IPS-18c (cell line): Measurements from ENCODE around the gene ABTB2.

ENCODE experiments used
- H3K4me3 ChIP-seq: 2 replicates; pipeline ENCODE4 v1.7.0; 2013; ENCODE audit warnings: low read depth, mild to moderate bottlenecking, low read length, moderate library complexity; ENCODE audit not compliant: insufficient read depth
- H3K9me3 ChIP-seq: one replicate; pipeline ENCODE4 v1.6.1; 2013; ENCODE audit warnings: mild to moderate bottlenecking, low read length, moderate library complexity; ENCODE audit not compliant: control insufficient read depth, insufficient read depth

ABTB2 gene

GRCh38 chr11:34331736-34332135 lies 26.1 kb downstream of the ABTB2 start:
- no peaks in the 10 kb centered on the region for H3K9me3 ChIP-seq
- no peak overlapping the region for H3K4me3 ChIP-seq

DNA sequence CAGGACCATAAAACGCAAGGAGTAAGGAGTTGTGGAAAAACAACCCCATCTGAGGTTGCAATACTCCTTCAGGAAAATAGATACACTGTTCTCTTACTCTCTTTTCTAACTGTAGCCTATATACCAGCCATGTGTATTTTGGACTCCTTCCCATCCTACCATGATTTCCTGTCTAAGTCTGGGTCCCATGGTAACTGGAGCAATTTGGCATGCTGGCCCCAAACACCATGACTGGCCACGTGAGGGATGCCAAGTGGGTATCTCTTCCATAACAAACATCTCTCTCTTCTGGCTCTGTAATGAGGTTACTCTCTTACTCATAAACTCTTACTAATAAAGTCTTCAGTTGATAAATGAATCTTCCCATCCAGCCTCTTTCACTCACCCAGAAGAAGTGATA lies 26.5 kb downstream of the ABTB2 start:
- H3K4me3 ChIP-seq, result no peak overlapping the region
- H3K9me3 ChIP-seq, result no peaks in the 10 kb centered on the region

GRCh38 chr11:34330653-34331052 lies 27.2 kb downstream of the ABTB2 start:
- no peaks in the 10 kb centered on the region for H3K9me3 ChIP-seq
- no peak overlapping the region for H3K4me3 ChIP-seq

DNA sequence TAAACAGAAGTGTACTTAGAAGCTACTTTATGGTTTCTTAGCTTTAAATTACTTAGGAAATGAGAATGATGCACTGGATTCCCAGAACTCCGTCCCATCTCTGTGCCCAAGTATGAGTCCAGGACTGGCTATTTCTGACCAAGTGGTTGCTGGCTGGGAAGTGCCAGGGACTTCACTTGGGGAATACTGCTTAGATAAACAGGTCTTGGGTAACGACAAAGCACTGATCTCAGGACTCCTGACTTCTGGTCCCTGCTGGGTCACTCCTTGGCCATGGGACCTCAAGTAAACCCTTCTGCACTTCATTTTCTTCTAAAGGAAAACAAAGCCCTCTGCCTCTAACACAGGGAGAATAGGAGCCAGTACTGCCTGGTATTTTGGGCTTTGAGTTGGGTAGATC lies 27.9 kb downstream of the ABTB2 start:
- no peak overlapping the region for H3K4me3 ChIP-seq

GRCh38 chr11:34328632-34328910 lies 29.2 kb downstream of the ABTB2 start:
- no peaks in the 10 kb centered on the region for H3K9me3 ChIP-seq
- H3K4me3 ChIP-seq, result no peak overlapping the region

More for the DNA sequence above, 27.9 kb downstream of the ABTB2 start:
- no peaks in the 10 kb centered on the region for H3K9me3 ChIP-seq

DNA sequence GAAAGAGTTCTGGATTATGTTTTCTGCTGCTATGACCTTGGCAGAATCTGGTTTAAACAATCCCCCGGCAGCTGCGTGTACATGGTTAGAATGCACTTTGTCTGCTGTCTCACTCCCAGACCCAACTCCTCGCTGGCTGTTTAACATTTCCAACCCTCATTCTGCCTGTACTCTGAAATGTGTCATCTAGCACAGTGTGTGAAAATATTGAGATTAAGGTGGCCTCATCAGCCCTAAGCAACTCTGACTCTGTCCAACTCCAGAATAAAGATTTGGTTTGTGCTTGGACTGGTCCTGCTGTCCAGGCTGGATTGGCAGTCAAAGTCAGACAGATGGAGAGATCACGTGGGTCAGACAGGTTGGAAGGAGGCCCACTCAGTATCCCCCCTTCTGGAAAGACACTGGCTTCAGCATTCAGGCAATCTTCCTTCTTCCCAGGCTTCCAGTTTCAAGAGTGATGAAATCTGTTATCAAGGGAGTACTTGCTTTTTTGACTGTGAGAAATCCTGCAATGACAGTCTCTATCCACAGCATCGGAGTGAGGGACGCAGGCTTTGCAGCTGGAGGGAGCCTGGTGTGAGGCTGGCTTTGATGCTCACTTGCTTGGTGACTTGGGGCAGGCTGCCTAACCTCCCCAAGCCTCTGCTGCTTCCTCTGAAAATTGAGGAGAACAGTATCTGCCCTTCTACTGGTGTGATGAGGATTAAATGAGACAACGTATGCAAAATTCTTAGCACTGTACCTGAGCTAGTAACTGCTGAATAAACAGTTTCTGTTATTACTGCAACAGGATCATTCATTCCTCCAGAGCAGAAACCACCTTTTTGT lies 29.8 kb downstream of the ABTB2 start:
- H3K4me3 ChIP-seq, result no peak overlapping the region
- no peaks in the 10 kb centered on the region for H3K9me3 ChIP-seq

DNA sequence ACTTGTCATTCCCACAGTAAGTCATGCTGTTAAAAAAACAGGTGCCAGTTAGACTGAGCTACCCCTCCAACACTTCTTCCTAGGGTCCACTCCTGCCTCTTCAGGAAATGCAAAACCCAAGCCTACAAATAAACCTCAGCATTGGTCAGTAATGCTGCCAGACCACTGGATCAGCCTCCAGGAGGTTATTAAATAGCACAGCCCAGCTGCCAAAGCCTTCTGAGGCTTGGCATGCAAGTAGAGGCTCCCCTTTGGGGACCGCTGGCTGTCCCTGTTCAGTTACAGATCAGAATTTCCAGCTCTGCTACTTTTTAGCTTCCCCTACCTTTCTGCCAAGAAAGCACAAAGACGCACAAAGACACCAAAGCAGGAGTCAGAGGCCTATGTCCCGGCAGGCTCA lies 33.3 kb downstream of the ABTB2 start:
- Histone ChIP-seq H3K4me3 (no peak overlapping the region), H3K9me3 (no peaks in the 10 kb centered on the region)

GRCh38 chr11:34323601-34324000 lies 34.2 kb downstream of the ABTB2 start:
- no peak overlapping the region for H3K4me3 ChIP-seq

GRCh38 chr11:34318111-34319037 lies 39.4 kb downstream of the ABTB2 start:
- no peaks in the 10 kb centered on the region for H3K9me3 ChIP-seq
- H3K4me3 ChIP-seq, result no peak overlapping the region

More at GRCh38 chr11:34323601-34324000, 34.2 kb downstream of the ABTB2 start:
- no peaks in the 10 kb centered on the region for H3K9me3 ChIP-seq

GRCh38 chr11:34317666-34318065 lies 40.1 kb downstream of the ABTB2 start:
- Histone ChIP-seq H3K9me3 (no peaks in the 10 kb centered on the region), H3K4me3 (no peak overlapping the region)

DNA sequence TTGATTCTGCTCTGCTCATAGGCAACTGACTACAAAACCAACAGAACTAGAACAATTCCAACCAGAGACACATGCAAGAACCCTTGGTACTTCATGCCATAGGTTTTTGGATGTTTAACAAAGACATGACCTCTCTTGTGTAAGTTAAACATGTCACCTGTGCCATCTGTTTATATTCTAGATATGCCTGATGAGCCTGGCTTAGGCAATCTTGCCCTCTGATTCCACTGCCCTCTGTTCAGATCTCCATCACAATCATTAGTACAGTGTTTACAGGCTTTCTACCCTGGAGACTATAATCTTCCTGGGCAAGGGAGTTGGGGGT lies 40.8 kb downstream of the ABTB2 start:
- H3K4me3 ChIP-seq, result no peak overlapping the region
- no peaks in the 10 kb centered on the region for H3K9me3 ChIP-seq

GRCh38 chr11:34316347-34317035 lies 41.3 kb downstream of the ABTB2 start:
- no peaks in the 10 kb centered on the region for H3K9me3 ChIP-seq
- no peak overlapping the region for H3K4me3 ChIP-seq

DNA sequence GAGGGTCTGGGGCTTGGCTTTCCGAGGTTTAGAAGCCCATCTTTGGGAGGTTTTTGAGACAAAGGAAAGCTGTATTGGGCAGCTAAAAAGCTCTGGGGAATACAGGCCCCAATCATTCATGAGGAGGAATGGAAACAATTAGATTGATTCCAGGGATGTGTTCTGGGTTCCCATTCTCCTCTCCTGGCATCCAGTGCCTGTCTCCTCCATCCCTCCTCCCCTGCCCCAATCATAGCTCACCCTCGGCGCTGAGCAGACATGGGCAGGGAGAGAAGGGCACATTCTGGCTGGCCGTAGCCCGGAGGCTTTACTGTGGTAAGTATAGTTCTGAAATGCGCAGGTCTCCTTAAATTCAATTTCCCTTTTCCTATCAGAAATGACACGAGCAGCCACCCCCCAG lies 42.4 kb downstream of the ABTB2 start:
- no peak overlapping the region for H3K4me3 ChIP-seq
- H3K9me3 ChIP-seq, result no peaks in the 10 kb centered on the region

- Histone ChIP-seq H3K4me3 (no peak overlapping the region), H3K9me3 (no peaks in the 10 kb centered on the region)
These were observed 42.9 kb downstream of the ABTB2 start for GRCh38 chr11:34314936-34315335.

- Histone ChIP-seq H3K4me3 (no peak overlapping the region), H3K9me3 (no peaks in the 10 kb centered on the region)
These were observed 43.6 kb downstream of the ABTB2 start for GRCh38 chr11:34314176-34314575.

- Histone ChIP-seq H3K9me3 (no peaks in the 10 kb centered on the region), H3K4me3 (no peak overlapping the region)
These were observed 44.7 kb downstream of the ABTB2 start for GRCh38 chr11:34313099-34313517.

GRCh38 chr11:34311126-34311525 lies 46.7 kb downstream of the ABTB2 start:
- no peaks in the 10 kb centered on the region for H3K9me3 ChIP-seq

GRCh38 chr11:34309965-34310364 lies 47.8 kb downstream of the ABTB2 start:
- Histone ChIP-seq H3K4me3 (no peak overlapping the region), H3K9me3 (no peaks in the 10 kb centered on the region)

More at GRCh38 chr11:34311126-34311525, 46.7 kb downstream of the ABTB2 start:
- no peak overlapping the region for H3K4me3 ChIP-seq
